Activated CD4-positive, CD25-positive, alpha-beta regulatory T cell treated with anti-CD3 and anti-CD28 coated beads, Interleukin-2, amount 50 U/mL, for 72 hours (primary cell): ENCODE results near the gene MGAT5.

Experiments
- DNase-seq: peaks from one replicate; pipeline ENCODE4 v3.0.0; 2021

MGAT5 gene

GRCh38 chr2:134370655-134371445 is 117.0 kb downstream of the MGAT5 start:
- no peak for DNase-seq

- no peak for DNase-seq
Observed at GRCh38 chr2:134372141-134372540, 118.3 kb downstream of the MGAT5 start.

GRCh38 chr2:134372611-134373131 is 118.8 kb downstream of the MGAT5 start:
- no peak for DNase-seq

- no peak for DNase-seq
Observed at GRCh38 chr2:134375935-134376334, 122.1 kb downstream of the MGAT5 start.

- DNase-seq = no peak
Observed at GRCh38 chr2:134377730-134378129, 123.9 kb downstream of the MGAT5 start.

- no peak for DNase-seq
Observed at GRCh38 chr2:134379293-134379692, 125.4 kb downstream of the MGAT5 start.

GRCh38 chr2:134379722-134380121 is 125.8 kb downstream of the MGAT5 start:
- no peak for DNase-seq

GRCh38 chr2:134381141-134381540 is 127.3 kb downstream of the MGAT5 start:
- no peak for DNase-seq

- DNase-seq = no peak
Observed at GRCh38 chr2:134384131-134384530, 130.3 kb downstream of the MGAT5 start.

GRCh38 chr2:134385195-134385594 is 131.3 kb downstream of the MGAT5 start:
- DNase-seq = no peak

GRCh38 chr2:134386310-134386709 is 132.4 kb downstream of the MGAT5 start:
- no peak for DNase-seq

- DNase-seq = no peak
Observed at GRCh38 chr2:134389381-134389780, 135.5 kb downstream of the MGAT5 start.

- no peak for DNase-seq
Observed at GRCh38 chr2:134391751-134392160, 137.9 kb downstream of the MGAT5 start.

- no peak for DNase-seq
Observed at GRCh38 chr2:134392442-134393074, 138.7 kb downstream of the MGAT5 start.

GRCh38 chr2:134393075-134393461 is 139.2 kb downstream of the MGAT5 start:
- DNase-seq = no peak

- DNase-seq = no peak
Observed at GRCh38 chr2:134395779-134396178, 141.9 kb downstream of the MGAT5 start.

GRCh38 chr2:134396493-134396892 is 142.6 kb downstream of the MGAT5 start:
- DNase-seq = no peak

- DNase-seq = no peak
Observed at GRCh38 chr2:134397146-134397896, 143.4 kb downstream of the MGAT5 start.

GRCh38 chr2:134398300-134398699 is 144.4 kb downstream of the MGAT5 start:
- no peak for DNase-seq

- DNase-seq = no peak
Observed at GRCh38 chr2:134399096-134399495, 145.2 kb downstream of the MGAT5 start.

GRCh38 chr2:134401081-134401497 is 147.2 kb downstream of the MGAT5 start:
- DNase-seq = no peak

- no peak for DNase-seq
Observed at GRCh38 chr2:134401789-134402188, 147.9 kb downstream of the MGAT5 start.

- no peak for DNase-seq
Observed at GRCh38 chr2:134402410-134402809, 148.5 kb downstream of the MGAT5 start.
